AML-193 (cell line): ENCODE results near the gene SMYD1.
A peak's percentile ranks its signal among the peaks of the same experiment; 100 is the strongest.

Experiments
- DNase-seq, 2 experiments: peaks; one replicate each; lab custom pipeline; 2025; lab: John Stamatoyannopoulos, UW

Gene SMYD1

DNA sequence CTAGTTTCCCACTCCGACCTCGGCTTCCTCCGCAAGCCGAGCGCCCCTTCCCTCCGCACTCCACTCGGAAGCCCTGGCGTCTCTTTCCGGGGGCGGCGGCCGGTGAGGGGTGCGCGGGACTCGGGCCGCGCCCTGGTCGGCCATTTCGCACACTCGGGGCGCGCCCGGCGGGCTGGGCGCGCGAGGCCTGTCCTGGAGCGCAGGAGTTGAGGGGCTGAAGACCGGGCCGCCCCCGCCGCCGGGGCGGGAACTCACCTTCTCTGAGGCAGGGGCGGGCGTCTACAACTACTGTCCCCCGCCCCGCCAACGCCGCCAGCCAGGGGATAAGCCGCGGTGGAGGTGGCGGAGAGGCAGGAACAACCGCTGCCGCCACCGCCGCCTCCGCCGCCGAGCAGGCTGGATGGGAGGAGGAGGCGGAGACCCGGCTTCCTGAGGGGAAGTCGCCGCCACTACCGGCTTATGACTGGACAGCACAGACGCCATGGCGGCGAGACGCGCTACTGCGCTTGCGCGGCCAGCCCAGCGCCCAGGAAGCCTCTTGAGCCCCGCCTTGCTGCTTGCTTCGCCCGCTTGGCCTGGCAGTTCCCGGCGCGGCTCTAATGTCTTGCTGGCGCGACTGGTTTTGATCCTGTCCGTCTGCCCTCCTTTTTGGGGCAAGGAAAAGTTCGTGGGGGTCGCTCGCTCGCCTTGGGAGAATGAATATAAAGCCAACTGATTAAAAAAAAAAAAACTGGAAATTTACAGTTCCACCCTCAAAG lies 12.1 kb upstream of the SMYD1 start, which contains the start of gene KRCC1:
TSS of gene KRCC1 (minus strand) at position 413 of the 758 bp plus-strand sequence. CDS start 27,220 bp downstream, outside the sequence.
- peak; percentile 89 to 92 for DNase-seq

DNA sequence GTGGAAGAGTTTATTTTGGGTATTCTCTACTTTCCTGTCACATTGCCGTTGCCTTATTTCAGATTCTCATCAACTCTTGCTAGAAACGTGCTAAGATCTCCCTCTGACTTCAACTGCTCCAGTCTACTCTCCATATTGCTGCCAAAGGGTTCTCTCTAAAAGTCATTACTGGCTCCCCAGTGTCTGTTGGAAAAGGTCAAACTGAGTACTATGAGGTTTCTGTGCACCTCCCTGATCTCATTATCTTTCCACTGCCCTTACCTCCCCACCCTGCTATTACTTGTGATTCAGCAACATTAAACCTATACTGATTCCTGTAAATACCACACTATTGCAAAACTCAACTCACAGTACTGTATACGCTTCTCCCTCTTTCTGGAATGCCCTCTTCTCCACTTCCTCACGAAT lies 10.2 kb upstream of the SMYD1 start:
- no peak for DNase-seq

GRCh38 chr2:88058191-88058590 lies 9.4 kb upstream of the SMYD1 start:
- DNase-seq, result no peak

DNA sequence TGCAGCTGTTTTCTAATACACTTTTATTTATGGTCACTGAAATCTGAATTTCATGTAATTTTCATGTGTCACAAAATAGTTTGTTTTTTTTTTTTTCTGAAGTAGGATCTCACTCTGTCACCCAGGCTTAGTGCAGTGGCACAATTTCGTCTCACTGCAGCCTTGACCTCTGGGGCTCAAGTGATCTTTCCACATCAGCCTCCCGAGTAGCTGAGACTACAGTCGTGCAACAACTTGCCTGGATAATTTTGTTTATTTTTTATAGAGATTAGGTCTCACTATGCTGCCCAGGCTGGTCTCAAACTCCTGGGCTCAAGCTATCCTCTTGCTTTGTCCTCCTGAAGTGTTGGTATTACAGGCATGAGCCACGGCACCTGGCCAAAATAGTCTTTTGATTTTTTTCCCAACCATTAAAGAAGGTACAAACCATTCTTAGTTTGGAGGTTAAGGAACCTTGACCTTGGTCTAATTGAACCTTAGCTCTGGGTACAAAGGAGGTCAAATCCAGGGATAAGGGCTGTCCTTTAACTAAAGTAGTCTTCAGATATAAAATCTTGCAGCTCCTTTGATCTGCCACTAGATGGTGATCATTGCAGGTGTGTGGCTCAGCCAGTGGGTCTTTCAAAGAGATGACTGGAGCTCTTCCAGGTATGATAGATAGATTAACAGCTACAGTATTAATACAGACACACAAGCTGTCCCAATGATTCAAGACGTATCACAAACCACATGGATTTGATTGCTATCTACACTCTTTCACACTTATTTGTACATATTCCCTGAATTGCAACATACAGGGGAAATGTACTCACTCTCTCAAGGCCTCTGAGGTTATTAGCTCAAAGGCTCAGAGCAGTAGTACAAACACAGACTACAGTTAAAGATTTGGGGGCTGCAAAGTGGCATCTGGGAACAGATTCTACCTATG lies 7.4 kb upstream of the SMYD1 start:
- DNase-seq, result peak; percentile 46 to 57

DNA sequence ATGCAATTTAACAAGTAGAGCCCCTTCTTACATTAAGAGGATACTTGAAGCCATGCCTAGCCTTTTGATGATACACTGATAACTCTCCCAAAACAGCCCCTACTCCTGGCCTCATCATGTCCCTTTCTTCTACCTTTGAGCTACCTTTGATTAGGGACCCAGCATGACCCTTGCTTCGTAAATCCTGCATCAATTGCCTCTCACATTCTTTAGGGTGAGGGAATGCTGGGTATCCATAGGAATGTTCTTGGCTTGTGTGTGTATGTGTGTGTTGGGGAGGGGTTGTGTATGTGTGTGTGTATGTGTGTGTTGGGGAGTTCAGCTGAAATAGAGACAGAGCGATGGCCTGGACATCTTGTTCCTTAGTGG lies 6.7 kb upstream of the SMYD1 start:
- no peak for DNase-seq

DNA sequence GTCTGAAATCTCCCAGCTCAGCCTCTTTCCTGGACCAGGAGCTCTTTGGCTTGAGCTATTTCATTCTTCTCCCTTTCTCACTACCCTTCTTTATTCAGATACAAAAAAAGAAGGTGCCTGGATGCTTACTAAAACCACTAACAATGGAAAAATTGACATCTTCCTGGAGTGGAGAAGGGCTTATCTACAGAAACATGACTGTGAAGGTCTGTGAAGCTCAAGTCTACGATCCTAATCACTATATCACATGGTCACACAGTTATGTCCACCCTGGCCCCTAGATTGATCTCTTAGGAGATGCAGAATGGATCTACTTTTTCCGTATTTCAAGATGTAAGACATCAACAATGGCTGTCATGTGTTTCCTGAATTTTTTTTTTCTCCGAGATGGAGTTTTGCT lies 6.3 kb upstream of the SMYD1 start:
- no peak for DNase-seq

- DNase-seq, result no peak
Measured at GRCh38 chr2:88066543-88066942, 1.1 kb upstream of the SMYD1 start.

- no peak for DNase-seq
Measured at GRCh38 chr2:88067189-88067588, 436 bp upstream of the SMYD1 start.

DNA sequence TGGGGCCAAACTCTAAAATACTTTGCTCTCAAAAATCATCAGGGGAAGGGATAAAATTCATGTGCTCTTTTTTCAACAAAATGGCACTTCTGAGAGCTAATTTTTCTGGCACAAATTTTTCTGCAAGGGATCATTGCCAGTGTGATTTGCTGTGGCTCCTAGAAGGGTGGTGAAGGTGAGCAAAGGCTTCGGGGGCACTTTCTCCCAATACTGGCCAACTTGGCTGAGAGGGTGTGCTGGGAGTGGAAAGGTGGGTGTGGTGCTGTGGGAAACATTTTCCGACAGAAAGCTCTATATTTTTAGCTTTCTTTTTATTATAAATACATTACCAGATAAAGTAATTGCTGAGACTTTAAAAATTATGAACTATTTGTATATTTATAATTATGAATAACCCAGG lies 419 bp downstream of the SMYD1 start:
- no peak for DNase-seq

DNA sequence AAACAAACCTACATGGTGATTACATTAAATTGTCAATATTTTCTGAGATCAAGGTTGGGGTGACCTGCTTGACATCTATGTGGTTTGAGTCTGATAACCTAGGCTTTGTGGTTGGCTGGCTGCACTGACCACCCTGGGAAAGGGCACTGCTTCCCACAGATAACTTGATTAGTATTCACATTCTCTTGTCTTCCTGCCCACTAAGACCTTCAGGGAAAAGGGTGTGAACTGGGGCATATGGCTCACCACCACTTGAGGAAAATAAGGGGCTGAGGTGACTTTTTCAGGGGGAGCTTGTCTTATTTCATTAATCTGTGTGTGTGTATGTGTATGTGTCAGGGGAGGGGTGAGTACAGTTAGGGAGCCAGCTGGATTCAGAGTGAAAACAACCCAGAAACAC lies 1.5 kb downstream of the SMYD1 start:
- no peak for DNase-seq

- no peak for DNase-seq
Measured at GRCh38 chr2:88070055-88070454, 2.4 kb downstream of the SMYD1 start.

- DNase-seq, result no peak
Measured at GRCh38 chr2:88071365-88071764, 3.7 kb downstream of the SMYD1 start.

DNA sequence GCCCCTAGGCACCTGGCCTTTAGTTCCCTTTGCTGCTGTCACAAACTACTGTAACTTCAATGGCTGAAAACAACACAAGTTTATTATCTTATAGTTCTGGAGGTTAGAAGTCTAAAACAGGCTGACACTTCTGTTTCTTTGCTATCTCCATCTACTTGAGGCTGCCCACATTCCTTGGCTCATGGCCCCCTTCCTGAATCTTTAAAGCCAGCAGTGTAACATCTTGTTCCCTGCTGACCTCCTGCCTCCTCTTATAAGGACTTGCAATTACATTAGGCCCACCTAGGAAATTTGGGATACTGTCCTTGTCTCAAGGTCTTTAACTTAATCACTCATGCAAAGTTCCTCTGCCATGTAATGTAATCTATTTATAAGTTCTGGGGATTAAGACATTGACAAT lies 6.5 kb downstream of the SMYD1 start:
- no peak for DNase-seq

DNA sequence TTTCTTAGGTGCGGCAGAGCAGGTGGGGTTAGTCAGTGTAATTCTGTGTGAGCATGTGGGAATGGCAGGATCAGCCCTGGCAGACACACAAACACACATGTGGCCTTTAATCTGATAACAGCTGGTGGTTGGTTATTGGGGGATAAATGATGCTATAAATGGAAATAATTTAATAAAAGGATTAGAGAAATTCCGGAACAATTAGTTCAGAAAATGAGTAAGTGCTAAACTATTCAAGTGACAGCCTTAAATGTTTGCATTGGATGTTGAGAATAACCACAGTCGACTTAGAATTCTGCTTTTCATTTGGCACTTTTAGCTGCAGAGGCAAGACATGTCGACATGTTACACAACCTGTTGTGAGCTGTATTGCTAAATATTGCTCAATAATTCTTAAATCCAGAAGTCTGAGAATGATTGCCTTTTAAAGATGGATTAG lies 7.2 kb downstream of the SMYD1 start:
- peak; percentile 69 to 74 for DNase-seq

- no peak for DNase-seq
Measured at GRCh38 chr2:88077080-88077479, 9.5 kb downstream of the SMYD1 start.

GRCh38 chr2:88078643-88079172 lies 11.1 kb downstream of the SMYD1 start:
- DNase-seq, result no peak

DNA sequence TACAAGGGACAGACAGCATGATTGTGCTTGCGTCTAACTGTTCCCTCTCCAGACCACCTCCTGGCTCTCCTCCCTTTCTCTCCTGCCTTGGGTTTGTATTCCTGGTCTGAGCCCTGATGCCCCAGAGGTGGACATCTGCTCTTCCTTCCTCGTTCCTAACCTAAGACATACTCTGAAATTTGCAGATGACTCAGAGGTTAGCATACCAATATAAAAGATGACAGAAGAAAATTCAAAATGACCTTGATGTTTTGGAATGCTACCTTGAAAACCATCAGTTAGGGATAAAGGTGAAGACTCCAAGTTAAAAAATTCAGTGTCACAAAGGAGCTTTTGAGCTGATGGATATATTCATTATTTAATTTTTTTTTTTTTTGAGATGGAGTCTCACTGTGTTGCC lies 12.9 kb downstream of the SMYD1 start:
- no peak for DNase-seq

- no peak for DNase-seq
Measured at GRCh38 chr2:88081924-88082608, 14.4 kb downstream of the SMYD1 start.

DNA sequence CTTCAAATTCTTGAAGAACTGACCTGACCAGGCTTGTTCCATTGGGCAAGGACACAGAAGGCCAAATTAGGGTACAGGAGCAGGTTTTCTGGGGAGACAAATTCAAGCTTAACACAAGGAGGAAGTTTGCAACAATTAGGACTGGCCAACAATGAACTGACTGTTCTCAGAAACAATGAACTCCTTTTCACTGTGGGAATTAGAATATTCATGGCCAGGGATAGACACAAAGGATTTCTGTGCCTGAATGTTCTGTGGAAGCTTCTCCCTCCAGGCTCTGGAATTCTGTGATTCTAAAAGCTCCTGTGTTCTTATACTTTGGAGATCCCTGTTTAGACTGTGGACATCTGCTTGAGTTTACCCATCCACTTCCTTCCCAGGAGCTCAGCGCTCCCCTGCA lies 15.2 kb downstream of the SMYD1 start:
- no peak for DNase-seq

- no peak for DNase-seq
Measured at GRCh38 chr2:88085099-88085498, 17.5 kb downstream of the SMYD1 start.

GRCh38 chr2:88085602-88086001 lies 18.0 kb downstream of the SMYD1 start:
- DNase-seq, result no peak

GRCh38 chr2:88086401-88086800 lies 18.8 kb downstream of the SMYD1 start:
- DNase-seq, result no peak
